Stomach (tissue), 4 donors: Measurements from ENCODE around the gene GNAS.

Source experiments
- POLR2A ChIP-seq, 4 donors: fragments of 450-650 bp; IDR thresholded peaks; one replicate each; pipeline ENCODE4 v1.6.1; 2016; ENCODE audit warnings: antibody characterized with exemption in 4 of 4, control low read depth in 2 of 4, mild to moderate bottlenecking in 1 of 4, moderate library complexity in 1 of 4
- TF ChIP-seq, protein P1 (sequence below), 7 experiments: fragments of 450-650 bp in 4 of 7; fragments of 200-600 bp in 3 of 7; sonication (generic) in 3 of 7; IDR thresholded peaks; one replicate each; pipeline ENCODE4 v1.5.1; 2016 to 2019; ENCODE audit warnings: antibody characterized with exemption in 7 of 7, control low read depth in 2 of 7, mild to moderate bottlenecking in 1 of 7

DNA sequence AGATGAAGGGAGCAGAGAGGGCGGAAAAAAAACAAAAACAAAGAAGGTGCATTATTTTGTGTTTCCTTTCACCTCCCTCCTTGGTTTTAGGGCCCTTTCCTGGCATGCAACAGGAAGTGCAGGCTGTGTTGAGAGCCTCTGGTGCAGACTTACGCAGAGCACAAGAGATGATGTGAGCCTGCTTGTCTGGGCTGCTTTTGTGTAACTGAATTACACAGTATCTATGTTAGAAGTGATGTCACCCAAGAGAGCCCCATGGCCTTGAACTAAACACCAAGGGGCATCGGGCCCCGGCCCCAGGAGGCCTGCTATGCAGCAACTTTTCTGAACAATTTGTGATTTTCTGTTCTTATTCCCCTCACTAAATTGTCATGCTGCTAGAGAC is 25.5 kb downstream of the GNAS start:
- TF ChIP-seq, protein P1, sequence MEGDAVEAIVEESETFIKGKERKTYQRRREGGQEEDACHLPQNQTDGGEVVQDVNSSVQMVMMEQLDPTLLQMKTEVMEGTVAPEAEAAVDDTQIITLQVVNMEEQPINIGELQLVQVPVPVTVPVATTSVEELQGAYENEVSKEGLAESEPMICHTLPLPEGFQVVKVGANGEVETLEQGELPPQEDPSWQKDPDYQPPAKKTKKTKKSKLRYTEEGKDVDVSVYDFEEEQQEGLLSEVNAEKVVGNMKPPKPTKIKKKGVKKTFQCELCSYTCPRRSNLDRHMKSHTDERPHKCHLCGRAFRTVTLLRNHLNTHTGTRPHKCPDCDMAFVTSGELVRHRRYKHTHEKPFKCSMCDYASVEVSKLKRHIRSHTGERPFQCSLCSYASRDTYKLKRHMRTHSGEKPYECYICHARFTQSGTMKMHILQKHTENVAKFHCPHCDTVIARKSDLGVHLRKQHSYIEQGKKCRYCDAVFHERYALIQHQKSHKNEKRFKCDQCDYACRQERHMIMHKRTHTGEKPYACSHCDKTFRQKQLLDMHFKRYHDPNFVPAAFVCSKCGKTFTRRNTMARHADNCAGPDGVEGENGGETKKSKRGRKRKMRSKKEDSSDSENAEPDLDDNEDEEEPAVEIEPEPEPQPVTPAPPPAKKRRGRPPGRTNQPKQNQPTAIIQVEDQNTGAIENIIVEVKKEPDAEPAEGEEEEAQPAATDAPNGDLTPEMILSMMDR (IDR thresholded peaks at IDR 0.05): no peak
- TF ChIP-seq POLR2A (IDR thresholded peaks at IDR 0.05): no peak
